Middle frontal gyrus (tissue), 1 donor: ENCODE measurements around the gene VWA8.
"Not testable (repeated sequence)": the region's sequence is repeated elsewhere in the genome, so short reads cannot be mapped to it uniquely, and the experiment has no call there.

Experiments used
- DNase-seq: peaks from one replicate; pipeline ENCODE4 v3.0.0-alpha.2; 2015; ENCODE audit warnings: low spot score; ENCODE audit errors: extremely low spot score

VWA8 gene

DNA sequence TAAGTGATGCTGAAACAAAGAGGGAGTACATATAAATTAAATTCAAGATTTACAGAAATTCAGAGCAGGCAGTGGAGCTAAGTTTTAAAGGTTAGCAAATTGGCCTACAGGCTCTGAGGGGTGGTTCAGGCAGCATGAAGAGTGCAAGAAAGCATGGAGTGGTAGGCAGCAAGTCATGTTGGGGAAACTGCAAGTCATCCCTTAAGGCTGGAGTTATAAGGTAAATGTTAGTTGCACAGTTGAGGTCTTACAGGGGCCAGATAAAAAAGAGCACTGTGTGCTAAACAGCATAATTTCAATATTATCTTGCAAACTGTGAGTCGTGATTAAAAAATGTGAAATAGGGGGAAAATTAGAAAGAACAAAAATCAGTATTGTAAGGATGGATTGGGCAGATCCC is 106.2 kb downstream of the VWA8 start:
- DNase-seq: no peak

DNA sequence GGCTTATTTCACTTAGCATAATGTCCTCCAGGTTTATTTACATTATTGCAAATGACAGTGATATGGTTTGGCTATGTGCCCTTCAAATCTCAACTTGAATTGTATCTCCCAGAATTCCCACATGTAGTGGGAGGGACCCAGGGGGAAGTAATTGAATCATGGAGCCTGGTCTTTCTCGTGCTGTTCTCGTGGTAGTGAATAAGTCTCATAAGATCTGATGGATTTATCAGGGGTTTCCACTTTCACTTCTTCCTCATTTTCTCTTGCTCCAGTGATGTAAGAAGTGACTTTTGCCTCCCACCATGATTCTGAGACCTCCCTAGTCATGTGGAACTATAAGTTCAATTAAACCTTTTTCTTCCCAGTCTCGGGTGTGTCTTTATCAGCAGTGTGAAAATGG is 109.6 kb downstream of the VWA8 start:
- no peak for DNase-seq

DNA sequence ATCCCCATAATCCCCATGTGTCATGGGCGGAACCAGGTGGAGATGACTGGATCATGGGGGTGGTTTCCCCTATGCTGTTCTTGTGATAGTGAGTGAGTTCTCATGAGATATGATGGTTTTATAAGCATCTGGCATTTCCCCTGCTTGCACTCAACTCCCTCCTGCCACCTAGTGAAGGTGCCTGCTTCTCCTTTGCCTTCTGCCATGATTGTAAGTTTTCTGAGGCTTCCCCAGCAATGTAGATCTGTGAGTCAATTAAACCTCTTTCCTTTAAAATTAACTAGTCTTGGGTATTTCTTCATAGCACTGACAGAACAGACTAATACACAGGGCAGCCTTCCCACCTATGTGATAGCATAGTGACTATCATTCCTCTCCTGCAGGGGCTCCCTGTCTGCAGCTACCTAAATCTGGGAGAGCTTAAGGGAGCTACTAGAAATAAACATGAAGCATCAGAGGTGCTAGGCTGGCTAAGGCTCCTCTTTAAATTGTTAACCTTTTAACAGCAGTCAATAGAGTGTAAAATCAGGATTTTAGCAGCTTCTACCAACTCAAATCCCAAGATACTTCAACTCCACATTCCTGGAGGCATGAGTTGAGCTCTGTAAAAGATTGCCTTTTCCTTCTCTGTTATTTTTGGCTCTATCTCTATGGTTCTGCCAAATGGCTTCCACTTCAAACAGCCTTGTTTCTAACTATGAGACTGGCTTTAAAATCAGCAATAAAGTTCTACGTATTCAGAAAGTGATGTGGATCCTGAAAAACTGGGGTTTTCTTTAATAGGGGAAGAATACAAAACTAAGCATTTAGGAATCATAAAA is 112.3 kb downstream of the VWA8 start:
- DNase-seq: no peak

DNA sequence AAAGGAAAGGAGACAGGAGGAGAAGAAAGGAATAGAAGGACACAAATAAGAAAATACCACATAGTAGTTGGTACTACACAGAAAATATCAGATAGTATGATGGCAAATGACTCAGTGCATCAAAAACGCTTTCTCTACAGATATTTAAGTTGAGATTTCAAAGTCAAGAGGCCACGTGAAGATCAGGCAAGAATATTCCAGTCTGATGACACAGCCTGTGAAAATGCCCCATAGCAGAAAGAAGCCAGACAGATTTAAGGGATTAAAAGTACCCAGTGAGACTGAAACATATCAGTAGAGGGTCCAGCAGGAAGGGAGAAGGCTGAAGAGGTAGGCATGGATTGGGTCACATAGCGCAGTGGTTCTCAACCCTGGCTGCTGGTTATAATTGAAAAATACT is 113.7 kb downstream of the VWA8 start:
- DNase-seq: no peak

DNA sequence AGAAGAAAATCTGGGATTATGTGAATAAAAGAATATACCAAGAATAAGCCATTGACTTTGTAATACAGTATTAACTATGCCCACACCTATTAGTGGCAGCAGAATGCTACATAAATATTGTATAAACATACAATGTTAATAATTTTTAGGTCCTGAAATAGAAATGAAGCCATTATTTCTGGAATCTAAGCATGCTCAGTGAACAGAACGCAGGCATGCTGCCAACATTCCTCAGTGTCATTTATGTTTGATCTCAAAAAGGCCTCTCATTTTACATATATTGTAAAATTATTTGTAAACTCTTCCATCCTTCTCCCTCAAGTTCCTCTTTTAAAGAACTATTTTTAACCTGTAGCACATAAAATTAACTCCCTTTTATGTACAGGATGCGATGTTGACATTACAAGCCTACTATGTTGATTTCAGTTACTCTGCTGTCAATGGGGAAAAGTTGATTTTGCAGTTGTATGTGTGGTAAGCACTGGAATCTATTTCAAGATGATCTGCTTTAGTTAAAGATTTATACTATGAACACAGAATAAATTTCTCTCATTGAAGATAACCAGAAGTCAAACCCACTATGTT is 118.8 kb downstream of the VWA8 start:
- DNase-seq: no peak

DNA sequence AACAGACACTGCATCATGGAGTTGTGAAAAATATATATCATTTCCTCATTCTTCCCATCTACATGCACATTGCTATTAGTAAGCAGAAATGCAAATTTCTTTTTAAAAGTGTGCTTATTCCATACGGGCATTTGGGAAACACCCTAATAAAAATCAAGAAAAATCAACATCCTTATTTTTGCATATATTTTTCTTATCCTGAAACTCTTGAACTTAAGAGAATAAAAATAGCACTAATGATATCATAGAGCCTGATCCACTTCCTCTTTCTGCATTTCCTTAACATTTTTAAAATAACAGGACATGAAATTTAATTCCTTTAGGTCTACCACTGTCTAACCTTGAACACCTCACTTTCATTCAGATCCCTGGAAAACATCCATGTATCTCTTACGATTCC is 123.3 kb downstream of the VWA8 start:
- DNase-seq: no peak

DNA sequence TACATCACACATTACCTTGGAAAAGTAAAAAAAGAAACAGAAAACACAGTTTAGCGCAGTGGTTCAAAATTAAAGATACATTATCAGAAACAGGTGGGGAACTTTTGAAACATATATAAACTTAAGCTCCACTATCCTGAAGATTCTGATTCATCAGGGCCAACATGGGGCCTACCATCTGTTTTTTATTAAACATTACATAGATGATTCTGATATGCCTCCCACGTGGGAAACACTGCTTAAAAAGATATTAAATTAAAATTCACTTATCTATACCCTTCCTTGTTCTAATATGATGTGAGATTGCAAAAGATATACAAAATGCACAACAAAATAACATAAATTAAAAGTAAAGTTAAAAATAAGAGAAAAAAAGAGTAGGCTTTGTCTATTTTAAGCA is 125.0 kb downstream of the VWA8 start:
- DNase-seq: no peak

DNA sequence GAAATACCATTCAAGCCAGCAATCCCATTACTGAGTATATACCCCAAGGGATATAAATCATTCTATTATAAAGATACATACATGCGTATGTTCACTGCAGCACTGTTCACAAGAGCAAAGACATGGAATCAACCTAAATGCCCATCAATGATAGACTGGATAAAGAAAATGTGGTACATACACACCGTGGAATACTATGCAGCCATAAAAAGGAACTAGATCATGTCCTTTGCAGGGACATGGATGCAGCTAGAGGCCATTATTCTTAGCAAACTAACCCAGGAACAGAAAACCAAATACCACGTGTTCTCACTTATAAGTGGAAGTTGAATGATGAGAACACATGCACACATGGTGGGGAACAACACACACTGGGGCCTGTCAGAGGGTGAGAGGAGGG is 126.2 kb downstream of the VWA8 start:
- not testable (repeated sequence) for DNase-seq

DNA sequence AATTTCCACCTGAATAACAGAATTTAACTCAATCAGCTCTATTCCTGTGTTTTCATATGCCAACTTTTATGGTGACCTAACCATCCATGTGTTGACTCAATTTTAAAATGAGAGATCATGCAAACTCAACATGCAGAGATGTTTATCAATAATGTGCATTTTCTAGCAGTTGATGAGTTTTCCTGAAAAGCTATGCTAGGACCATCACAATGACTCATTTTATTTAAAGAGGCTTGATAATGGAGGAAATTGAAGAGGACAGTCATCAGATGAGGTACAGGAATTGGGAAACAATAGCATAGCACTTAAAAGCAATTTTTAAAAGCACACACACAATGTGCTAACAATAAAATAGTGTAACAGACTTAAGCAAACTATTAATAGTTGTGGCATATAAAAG is 127.1 kb downstream of the VWA8 start:
- no peak for DNase-seq

DNA sequence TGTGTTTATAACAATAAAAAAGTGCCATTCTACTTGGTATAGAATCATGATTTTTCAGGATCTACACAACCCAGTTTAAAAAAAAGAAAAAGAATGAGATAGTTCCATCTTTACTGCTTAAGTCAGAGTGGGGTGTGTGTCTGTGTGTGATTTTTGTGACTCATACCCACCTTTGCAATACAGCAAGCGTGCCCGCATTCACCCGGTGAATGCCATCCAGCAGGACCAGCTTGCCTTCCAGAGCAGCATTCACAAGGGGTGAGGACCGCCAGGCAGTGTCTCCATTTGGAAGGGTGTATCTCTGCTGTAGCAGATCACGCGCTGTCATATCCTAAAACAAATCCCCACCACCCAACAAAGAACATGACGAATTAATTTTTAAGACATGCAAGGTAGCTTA is 127.7 kb downstream of the VWA8 start:
- DNase-seq: no peak

DNA sequence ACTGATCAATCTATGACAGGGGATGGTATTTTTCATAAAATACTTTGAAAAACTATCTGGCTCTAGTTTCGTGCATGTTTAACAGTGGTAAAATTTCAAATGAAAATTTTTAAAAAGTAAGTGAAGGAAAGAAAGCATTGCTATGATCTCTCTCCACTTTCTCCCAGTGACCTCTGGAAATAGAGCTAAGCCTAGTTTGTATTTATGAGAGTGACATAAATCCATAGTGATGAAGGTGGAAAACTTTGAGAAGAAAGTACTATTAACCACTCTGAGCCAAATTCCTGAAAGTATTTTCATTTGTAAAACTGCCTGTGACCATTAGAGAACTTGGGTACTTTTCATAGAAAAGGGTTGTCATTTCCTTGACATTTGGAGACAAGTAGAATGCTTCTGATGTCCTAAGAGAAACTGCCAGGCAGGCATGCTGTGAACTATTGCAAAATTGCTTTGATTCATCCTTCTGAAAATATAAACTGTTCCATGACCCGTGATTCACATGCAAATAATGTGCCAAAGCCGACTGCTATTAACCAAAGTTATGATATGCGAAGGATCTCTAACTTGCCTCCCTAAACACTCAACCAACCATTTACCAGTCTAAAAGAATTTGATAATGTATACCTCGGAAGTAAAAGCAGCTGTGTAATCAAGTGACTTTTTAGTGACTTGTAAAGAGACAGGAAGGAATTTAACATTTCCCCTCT is 133.2 kb downstream of the VWA8 start:
- DNase-seq: no peak

DNA sequence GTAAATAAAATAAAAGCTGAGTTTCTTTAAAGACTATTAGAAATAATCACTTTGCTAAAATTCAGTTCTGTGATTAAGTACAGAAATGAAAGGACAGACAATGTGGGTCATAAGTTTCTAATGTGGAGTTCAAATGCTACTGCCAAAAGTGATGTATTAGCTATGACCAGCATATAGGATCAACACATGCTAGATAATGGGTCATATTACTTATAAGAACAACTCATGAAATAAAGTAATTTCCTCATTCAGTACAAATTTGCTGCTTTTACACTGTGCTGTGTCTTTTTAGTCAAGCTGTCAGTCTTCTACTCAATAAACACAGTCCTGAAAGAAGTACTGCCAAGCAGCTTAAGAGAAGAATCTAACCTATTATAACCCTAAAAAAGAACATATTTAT is 135.2 kb downstream of the VWA8 start:
- no peak for DNase-seq

DNA sequence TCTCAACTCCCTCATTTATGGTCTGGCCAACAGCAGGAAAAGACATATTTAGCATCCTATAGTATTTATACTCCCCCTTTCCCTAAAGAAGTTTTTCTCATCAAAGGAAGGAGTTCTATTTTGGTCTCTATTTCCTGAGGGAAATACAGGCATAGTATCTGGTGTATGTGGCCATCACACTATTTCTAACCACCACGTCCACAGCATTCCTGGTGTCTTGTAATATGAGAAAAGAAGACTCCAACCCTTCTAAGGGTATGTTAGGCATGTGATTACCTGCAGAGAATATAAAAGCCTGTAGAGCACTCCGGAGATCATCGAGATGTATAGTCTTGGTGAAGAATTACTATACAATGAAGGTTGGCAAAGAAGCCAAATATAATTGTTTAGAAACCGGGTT is 137.4 kb downstream of the VWA8 start:
- DNase-seq: no peak

DNA sequence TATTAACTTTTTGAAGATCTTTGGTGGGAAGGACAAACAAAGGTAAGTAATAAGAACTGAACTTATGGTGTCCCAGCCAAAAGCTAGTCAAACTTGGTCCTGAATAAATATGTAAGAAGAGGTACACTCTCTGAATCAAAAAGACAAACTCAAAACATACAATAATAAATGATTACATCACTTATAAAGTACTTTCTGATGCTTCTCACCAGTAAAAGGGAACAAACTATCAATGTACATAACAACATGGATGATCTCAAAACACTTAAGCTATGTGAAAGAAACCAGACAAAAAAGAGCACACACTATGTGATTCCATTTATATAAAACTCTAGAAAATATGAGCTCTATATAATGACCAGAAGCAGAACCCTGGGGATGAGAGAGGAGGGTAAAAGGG is 138.3 kb downstream of the VWA8 start:
- DNase-seq: no peak

DNA sequence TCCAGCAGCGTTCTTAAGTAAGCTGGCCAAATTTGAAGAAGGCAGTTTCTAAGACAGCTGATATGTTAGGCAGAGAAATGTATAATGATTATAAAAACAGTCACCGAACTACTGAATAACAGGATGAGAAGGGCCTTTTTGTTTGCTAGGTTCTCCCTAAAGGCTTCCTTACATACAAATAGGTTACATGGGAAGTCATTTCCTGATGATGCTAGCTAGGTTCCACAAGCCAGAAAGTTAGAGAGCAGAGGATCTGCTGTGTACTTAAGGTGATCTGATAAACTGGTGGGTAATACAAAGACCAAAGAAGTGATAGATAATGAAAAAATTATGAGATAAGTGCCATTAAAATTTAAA is 139.7 kb downstream of the VWA8 start:
- no peak for DNase-seq

DNA sequence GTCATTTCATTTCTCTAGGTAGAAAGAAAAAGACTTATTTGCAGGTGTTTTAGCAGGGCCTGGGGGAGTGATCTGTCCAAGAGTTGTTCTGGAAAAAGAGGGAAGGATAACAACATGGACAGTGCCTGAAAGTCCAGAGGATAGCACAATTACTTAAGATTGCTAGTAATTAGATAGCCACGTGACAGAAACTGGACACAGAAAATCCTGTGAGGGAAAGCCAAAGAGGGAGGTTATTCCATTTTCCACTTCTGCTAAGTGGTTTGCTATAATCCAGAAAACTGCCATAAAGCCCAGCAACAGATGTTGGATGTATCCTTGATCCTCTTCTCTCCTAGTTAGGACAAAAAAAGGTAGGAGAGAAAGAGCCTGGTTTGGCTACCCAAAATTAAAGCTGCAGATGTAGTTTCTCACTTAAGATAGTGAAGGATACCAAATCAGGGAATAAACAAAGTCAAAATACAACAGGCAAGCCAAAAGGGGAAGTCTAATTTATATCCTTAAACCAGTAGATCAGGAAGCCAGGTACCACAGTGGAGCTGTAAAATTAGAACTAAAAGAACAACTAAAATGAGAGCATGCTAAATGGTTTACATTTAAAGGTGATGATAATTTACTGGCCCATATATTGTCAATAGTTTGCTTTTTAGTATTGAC is 140.2 kb downstream of the VWA8 start:
- DNase-seq: no peak

DNA sequence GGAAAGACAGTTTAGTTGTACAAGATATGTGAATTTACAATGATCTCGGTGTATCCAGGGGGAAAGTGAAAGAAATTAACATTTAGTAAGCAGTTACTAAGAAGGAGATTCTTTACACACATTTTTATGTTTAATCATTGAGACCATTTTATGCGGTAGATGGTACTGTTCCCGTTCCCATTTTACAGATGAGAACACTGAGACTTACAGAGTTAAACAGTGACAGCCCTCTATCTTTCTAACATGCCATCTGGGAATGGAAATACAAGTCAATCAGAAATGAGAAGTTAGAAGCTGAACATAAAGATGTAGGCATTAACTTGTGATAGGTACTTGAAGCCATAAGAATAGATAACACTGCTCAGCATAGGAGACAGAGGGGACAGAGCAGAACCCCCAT is 144.9 kb downstream of the VWA8 start:
- no peak for DNase-seq

DNA sequence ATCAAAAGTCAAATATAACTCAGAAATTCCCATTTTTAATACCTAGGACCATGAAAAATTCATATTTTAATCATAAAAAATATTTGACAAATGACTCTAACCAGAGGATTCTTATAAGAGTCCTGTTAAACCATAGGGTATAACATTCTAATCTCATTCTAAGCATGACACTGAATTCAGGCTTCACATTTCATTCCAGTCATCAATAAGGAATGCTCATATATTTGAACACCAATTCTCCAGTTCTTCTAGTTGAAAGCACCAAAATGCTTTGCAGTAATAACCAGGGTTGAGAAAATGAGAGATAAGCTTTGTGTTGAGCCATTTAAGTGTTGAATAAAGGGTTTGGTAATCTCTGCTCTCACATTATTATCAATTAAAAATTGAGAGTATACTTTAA is 147.5 kb downstream of the VWA8 start:
- DNase-seq: no peak

DNA sequence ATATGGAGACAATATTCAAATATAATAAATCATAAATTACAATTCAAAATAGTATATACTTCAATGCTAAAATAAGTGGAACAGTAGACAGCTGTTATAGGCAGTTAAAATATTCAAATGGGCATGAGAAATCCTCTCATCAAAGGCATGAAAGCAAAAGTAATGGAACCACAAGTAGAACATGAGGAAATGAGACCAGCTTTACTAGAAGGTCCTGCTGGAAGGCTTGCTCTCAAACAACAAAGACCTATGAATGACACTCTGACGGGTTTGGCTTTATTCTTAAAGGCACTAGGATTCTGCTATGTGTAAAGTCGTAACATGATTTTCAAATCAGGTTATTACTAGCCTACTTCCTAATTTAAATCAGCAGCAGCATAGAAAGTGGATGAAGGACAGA is 148.1 kb downstream of the VWA8 start:
- no peak for DNase-seq

DNA sequence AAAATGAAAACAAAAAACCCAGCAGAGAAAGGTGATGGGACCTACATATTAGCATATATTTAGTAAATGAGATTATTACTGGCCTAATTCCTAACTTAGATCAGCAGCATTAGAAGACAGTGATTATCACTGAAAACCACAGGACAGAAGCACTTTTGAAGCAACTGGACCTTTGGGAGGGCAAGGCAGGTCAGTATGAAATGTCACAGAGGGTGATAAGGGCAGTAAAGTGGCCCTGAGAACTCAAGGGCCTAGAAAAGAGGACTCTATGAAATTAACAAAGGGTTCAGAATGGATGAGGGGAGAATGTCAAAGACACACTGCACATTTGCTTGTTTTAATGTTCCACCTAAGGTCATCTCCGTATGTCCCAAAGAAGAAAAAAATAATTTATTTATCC is 148.7 kb downstream of the VWA8 start:
- no peak for DNase-seq

DNA sequence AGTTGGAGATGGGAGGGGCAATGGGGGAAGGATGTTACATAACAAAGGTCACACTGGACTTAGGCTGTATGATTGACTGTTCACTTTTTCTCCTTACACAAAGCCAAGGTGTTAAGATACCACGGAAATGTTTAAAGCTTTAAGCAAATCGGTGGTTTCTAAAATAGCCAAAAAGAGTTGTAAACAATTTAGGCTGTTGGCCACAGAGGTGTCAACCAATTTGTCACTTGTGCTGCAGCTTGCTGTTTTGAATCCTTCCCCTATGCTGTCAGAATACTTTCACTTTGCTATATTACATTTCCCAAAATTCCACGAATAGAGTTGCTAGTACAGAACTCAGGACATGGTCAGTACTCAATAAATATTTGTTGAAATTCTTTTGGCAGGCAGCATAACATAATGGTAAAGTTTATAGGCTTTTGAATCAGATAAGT is 149.3 kb downstream of the VWA8 start:
- DNase-seq: no peak

DNA sequence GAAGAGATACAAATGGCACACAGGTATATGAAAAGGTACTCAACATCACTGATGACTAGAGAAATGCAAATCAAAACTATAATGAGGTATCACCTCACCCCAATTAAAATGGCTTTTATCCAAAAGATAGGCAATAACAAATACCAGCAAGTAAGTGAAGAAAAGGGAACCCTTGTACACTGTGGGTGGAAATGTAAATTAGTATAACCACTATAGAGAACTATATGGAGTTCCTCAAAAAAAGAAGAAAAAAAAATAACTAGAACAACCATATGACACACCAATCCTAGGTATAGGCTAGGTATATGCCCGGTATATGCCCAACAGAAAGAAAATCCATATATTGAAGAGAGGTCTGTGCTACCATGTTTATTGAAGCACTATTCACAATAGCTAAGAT is 150.9 kb downstream of the VWA8 start:
- DNase-seq: no peak
